Left forelimb (tissue), 1 donor: Measurements from ENCODE around the gene RELT.

Experiments used
- DNase-seq: peaks from one replicate; pipeline ENCODE4 v3.0.0-alpha.2; 2018; ENCODE audit warnings: low spot score

The RELT gene

GRCh38 chr11:73347067-73347466 lies 29.1 kb upstream of the RELT start:
- DNase-seq: no peak

GRCh38 chr11:73348838-73349237 lies 27.4 kb upstream of the RELT start:
- no peak for DNase-seq

- DNase-seq: no peak
Measured at GRCh38 chr11:73349633-73350032, 26.6 kb upstream of the RELT start.

GRCh38 chr11:73350908-73351636 lies 25.1 kb upstream of the RELT start:
- DNase-seq: no peak

GRCh38 chr11:73353422-73353821 lies 22.8 kb upstream of the RELT start:
- DNase-seq: no peak

GRCh38 chr11:73355109-73355508 lies 21.1 kb upstream of the RELT start:
- no peak for DNase-seq

GRCh38 chr11:73356979-73357860 lies 19.0 kb upstream of the RELT start:
- no peak for DNase-seq

- DNase-seq: no peak
Measured at GRCh38 chr11:73358071-73358470, 18.1 kb upstream of the RELT start.

GRCh38 chr11:73359341-73359740 lies 16.9 kb upstream of the RELT start:
- no peak for DNase-seq

GRCh38 chr11:73359930-73360742 lies 16.1 kb upstream of the RELT start:
- no peak for DNase-seq

- DNase-seq: no peak
Measured at GRCh38 chr11:73360743-73361369, 15.3 kb upstream of the RELT start.

- DNase-seq: no peak
Measured at GRCh38 chr11:73361953-73362776, 14.0 kb upstream of the RELT start.

GRCh38 chr11:73363147-73363546 lies 13.1 kb upstream of the RELT start:
- DNase-seq: no peak

- DNase-seq: no peak
Measured at GRCh38 chr11:73365352-73366264, 10.6 kb upstream of the RELT start.

- DNase-seq: no peak
Measured at GRCh38 chr11:73366265-73366610, 10.0 kb upstream of the RELT start.

GRCh38 chr11:73366953-73367352 lies 9.2 kb upstream of the RELT start:
- DNase-seq: no peak

- DNase-seq: no peak
Measured at GRCh38 chr11:73367482-73368024, 8.6 kb upstream of the RELT start.

- DNase-seq: no peak
Measured at GRCh38 chr11:73372375-73372993, 3.7 kb upstream of the RELT start.

GRCh38 chr11:73374151-73374550 lies 2.0 kb upstream of the RELT start:
- DNase-seq: no peak

- DNase-seq: no peak
Measured at GRCh38 chr11:73375830-73376159, 404 bp upstream of the RELT start.
